Stimulated activated naive B cell treated with anti-CD40 and anti-IgM and Interleukin-4, amounts not matched to agents 10 μg/mL and 1 μg/mL and 100 μg/mL, for 72 hours (primary cell): ENCODE measurements around the gene ACVR1.
"Not testable (repeated sequence)": the region's sequence is repeated elsewhere in the genome, so short reads cannot be mapped to it uniquely, and the experiment has no call there.

Experiments
- ATAC-seq, 2 donors: fragments of 150-1000 bp; cut with Tn5 transposase; replicated peaks; 2 replicates each; pipeline ENCODE4 v1.10.0; 2021; ENCODE audit warnings: moderate library complexity in 1 of 2
- DNase-seq: peaks from one replicate; pipeline ENCODE4 v3.0.0; 2021
- H3K27ac Mint-ChIP-seq: one replicate; pipeline ENCODE4 v1.8.0; 2022; ENCODE audit warnings: mild to moderate bottlenecking, mixed read lengths
- H3K27me3 Mint-ChIP-seq, 2 donors: one replicate each; pipeline ENCODE4 v1.8.0; 2022; ENCODE audit warnings: mixed read lengths in 2 of 2
- H3K36me3 Mint-ChIP-seq, 2 donors: one replicate each; pipeline ENCODE4 v1.8.0; 2022; ENCODE audit warnings: mixed read lengths in 2 of 2, mild to moderate bottlenecking in 1 of 2
- H3K4me1 Mint-ChIP-seq, 2 donors: one replicate each; pipeline ENCODE4 v1.8.0; 2022; ENCODE audit warnings: mixed read lengths in 2 of 2, mild to moderate bottlenecking in 1 of 2
- H3K4me3 Mint-ChIP-seq, 2 donors: one replicate each; pipeline ENCODE4 v1.8.0; 2022; ENCODE audit warnings: mild to moderate bottlenecking in 2 of 2, mixed read lengths in 2 of 2, moderate library complexity in 1 of 2
- H3K9me3 Mint-ChIP-seq, 2 donors: one replicate each; pipeline ENCODE4 v1.8.0; 2022; ENCODE audit warnings: mixed read lengths in 2 of 2, mild to moderate bottlenecking in 1 of 2

The ACVR1 gene

GRCh38 chr2:157900684-157901083 is 24.6 kb upstream of the ACVR1 start:
- Mint-ChIP-seq H3K4me1 (peaks cover 27 to 47% of the 10 kb centered on the region in 2 donors), H3K27ac (no peak overlapping the region), H3K27me3 (no peaks in the 10 kb centered on the region), H3K9me3 (peaks cover 2 to 3% of the 10 kb centered on the region in 2 donors), H3K4me3 (no peak overlapping the region), H3K36me3 (peaks cover 2 to 4% of the 10 kb centered on the region in 2 donors)
- no peak for ATAC-seq
- no peak for DNase-seq

- no peak for DNase-seq
- Mint-ChIP-seq H3K27me3 (no peaks in the 10 kb centered on the region), H3K36me3 (peaks cover 2 to 4% of the 10 kb centered on the region in 2 donors), H3K4me3 (no peak overlapping the region), H3K4me1 (peaks cover 27 to 47% of the 10 kb centered on the region in 2 donors), H3K27ac (no peak overlapping the region), H3K9me3 (peaks cover 2 to 3% of the 10 kb centered on the region in 2 donors)
- no peak for ATAC-seq
Observed at GRCh38 chr2:157900203-157900602, 24.1 kb upstream of the ACVR1 start.

DNA sequence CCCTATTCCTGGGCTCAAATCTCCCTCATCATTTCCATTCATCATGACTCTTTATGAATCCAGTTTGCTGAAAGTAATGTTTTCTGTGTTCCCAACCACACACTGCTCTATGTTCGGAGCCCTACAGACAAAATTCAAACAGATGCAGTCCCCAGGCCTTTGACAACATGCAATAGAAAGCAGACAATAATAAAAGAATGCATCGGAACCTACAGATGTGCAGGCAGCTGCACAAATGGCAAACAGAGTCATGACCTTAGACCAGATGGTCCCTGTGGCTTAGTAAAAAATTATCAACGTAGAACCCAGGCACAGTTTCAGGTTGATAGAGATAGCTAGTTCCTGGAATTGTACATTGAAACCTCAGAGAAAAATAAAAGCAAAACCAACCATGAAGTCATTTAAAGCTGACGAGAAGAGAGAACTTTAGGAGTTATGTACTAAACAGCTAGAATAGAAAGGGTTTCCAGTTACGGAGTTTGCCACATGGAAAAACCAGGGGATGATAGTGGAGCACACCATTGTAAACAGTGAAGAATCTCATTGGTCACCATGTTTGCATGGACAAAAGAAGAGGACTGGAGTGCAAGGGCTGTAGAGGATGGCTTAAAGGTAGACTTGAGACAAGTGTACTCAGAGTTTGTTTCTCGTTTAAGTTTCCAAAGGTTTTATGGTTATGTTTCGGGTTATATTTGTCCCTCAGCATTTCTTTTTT is 23.2 kb upstream of the ACVR1 start:
- no peak for DNase-seq
- Mint-ChIP-seq H3K27ac (peak overlapping the region; percentile 52), H3K9me3 (peaks cover 2 to 3% of the 10 kb centered on the region in 2 donors), H3K36me3 (peaks cover 2 to 4% of the 10 kb centered on the region in 2 donors), H3K4me3 (peak overlapping the region; percentile 41 to 61), H3K4me1 (peaks cover 27 to 47% of the 10 kb centered on the region in 2 donors), H3K27me3 (no peaks in the 10 kb centered on the region)
- ATAC-seq, result peak; percentile 72 to 82

DNA sequence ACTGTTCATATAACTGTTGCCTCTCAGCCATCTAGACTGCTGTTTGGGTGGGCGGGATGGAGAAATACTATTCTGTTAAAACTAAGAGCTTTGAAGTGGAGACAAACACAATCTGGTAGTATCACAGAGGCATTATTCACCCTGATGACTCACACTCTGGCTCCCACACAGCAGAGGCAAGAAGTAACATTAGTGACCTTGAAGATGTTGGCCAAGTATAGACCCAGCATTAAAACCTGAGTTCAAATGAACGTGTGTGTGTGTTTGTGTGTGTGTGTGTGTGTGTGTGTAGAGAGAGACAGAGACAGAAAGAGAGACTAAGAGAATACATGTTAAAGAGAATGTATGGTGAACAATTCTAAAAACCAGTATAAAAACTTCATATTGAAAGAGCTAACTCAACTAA is 22.5 kb upstream of the ACVR1 start:
- peak overlapping the region; percentile 56 for H3K27ac Mint-ChIP-seq
- H3K27me3 Mint-ChIP-seq, result no peaks in the 10 kb centered on the region
- DNase-seq (no peak), ATAC-seq (peak; percentile 66 to 71)
- H3K4me1 Mint-ChIP-seq, result peaks cover 27 to 47% of the 10 kb centered on the region in 2 donors
- H3K4me3 Mint-ChIP-seq, result peak overlapping the region; percentile 52 to 59
- H3K36me3 Mint-ChIP-seq, result peaks cover 2 to 4% of the 10 kb centered on the region in 2 donors
- peaks cover 2 to 3% of the 10 kb centered on the region in 2 donors for H3K9me3 Mint-ChIP-seq

- Mint-ChIP-seq H3K9me3 (peaks cover 2 to 3% of the 10 kb centered on the region in 2 donors), H3K27ac (peak overlapping the region; percentile 97), H3K36me3 (peaks cover 2 to 4% of the 10 kb centered on the region in 2 donors), H3K4me3 (peak overlapping the region; percentile 78 to 84), H3K4me1 (peaks cover 27 to 47% of the 10 kb centered on the region in 2 donors), H3K27me3 (no peaks in the 10 kb centered on the region)
- peak; percentile 65 to 68 for ATAC-seq
- DNase-seq, result no peak
Observed at GRCh38 chr2:157897106-157897971, 21.2 kb upstream of the ACVR1 start.

DNA sequence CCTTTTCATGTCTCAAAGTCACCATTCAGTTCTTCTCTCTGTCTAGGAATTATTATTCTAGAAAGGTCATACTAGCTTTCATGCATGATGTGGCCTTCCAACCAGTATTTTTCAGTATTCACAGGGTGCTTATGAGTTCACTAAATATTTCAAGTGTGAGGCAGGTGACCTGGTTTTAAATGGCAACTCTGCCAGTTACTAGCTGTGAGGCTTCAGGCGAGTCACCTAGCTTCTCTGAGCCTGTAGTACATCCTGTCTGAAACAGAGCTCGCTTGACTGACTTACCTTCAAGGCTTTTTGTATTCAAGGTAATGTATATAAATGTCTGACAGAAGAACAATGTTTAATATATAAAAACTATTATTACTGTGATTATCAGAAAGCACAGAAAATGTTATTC is 19.4 kb upstream of the ACVR1 start:
- Mint-ChIP-seq H3K4me1 (peaks cover 25 to 36% of the 10 kb centered on the region in 2 donors), H3K36me3 (peaks cover 2 to 4% of the 10 kb centered on the region in 2 donors), H3K9me3 (peaks cover 2 to 3% of the 10 kb centered on the region in 2 donors), H3K4me3 (no peak overlapping the region), H3K27ac (no peak overlapping the region), H3K27me3 (peaks cover 0 to 8% of the 10 kb centered on the region in 2 donors)
- DNase-seq (no peak), ATAC-seq (no peak)

- H3K27ac Mint-ChIP-seq, result no peak overlapping the region
- peaks cover 22 to 30% of the 10 kb centered on the region in 2 donors for H3K4me1 Mint-ChIP-seq
- DNase-seq, result no peak
- no peak for ATAC-seq
- no peak overlapping the region for H3K4me3 Mint-ChIP-seq
- peaks cover 2 to 4% of the 10 kb centered on the region in 2 donors for H3K36me3 Mint-ChIP-seq
- H3K9me3 Mint-ChIP-seq, result peaks cover 2 to 3% of the 10 kb centered on the region in 2 donors
- H3K27me3 Mint-ChIP-seq, result peaks cover 0 to 9% of the 10 kb centered on the region in 2 donors
Observed at GRCh38 chr2:157894694-157895435, 18.7 kb upstream of the ACVR1 start.

DNA sequence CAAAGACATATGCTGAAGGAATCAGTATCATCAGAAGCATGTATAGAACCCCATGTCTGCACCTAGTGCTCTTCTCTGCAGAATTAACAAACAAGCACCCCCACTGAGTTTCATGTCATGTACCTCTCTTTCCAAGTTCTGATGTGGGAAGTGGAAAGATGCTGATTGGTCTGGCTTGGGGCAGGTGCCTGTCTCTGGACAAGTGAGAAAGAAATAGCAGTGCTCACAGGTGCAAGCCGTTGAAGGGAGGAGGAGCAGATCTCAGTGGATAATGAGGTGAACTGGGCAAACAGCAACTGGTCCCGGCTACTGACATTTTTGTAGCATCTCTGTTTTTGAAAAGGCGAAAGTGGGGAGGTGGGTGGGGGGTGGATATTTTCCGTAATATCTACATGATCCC is 17.5 kb upstream of the ACVR1 start:
- Mint-ChIP-seq H3K4me3 (no peak overlapping the region), H3K27ac (no peak overlapping the region), H3K4me1 (peaks cover 13 to 18% of the 10 kb centered on the region in 2 donors), H3K9me3 (peaks cover 3 to 4% of the 10 kb centered on the region in 2 donors), H3K36me3 (peaks cover 2 to 4% of the 10 kb centered on the region in 2 donors), H3K27me3 (peaks cover 0 to 15% of the 10 kb centered on the region in 2 donors)
- DNase-seq, result no peak
- ATAC-seq, result no peak

DNA sequence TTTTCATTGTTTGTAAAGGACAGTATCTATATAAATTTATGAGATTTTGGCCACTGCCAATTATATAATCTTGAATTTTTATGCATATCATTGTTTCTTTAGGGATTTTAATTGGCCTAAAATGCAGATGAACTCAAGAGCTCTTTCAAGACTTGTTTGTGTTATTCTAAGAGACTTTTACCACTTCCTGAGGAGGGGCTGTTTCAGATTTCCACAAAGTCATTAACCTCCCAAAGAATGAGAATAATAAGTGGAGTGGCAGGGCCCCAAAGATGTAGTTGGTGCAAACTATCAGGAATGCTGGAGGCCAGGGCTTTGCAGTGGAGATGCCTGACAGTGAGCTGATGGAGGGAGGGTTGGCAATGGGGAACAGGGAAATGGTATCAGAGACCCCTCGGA is 15.5 kb upstream of the ACVR1 start:
- Mint-ChIP-seq H3K4me3 (no peak overlapping the region), H3K36me3 (peaks cover 0 to 4% of the 10 kb centered on the region in 2 donors), H3K27me3 (peaks cover 7 to 22% of the 10 kb centered on the region in 2 donors), H3K9me3 (peaks cover 0 to 1% of the 10 kb centered on the region in 2 donors), H3K27ac (no peak overlapping the region), H3K4me1 (no peaks in the 10 kb centered on the region)
- no peak for DNase-seq
- no peak for ATAC-seq

DNA sequence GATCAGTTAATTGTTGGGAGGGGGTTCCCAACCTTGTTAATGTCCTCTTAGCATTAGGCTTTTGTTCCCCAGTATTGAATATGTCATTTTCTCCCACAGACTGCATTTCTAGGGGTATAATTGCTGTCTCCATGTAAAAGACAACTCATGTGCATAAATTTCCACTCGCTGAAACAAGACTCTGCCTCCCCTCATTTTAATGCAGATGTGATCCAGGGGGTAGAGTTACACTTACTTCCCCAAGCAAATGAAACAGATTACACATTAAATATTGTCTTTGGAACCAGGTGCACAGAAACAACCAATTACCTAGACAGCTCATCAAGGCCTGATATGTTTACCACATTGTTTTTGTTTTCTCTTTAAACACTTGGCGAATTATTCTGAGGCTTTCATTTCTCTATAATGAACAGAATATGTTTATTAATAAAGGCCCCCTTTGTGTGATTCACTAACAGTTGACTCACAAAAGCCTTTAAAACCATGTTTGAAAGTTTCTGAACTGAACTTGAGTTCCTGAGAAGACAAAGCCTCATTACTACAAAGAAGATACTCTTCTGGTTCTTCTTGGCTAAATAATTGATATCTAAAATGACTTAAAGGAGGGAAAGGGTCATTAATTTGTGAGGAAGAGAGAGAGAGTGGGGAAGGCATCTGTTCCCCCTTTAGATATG is 15.0 kb upstream of the ACVR1 start:
- no peak for DNase-seq
- H3K9me3 Mint-ChIP-seq, result peaks cover 0 to 1% of the 10 kb centered on the region in 2 donors
- H3K4me1 Mint-ChIP-seq, result no peaks in the 10 kb centered on the region
- H3K27me3 Mint-ChIP-seq, result peaks cover 7 to 22% of the 10 kb centered on the region in 2 donors
- no peak for ATAC-seq
- no peak overlapping the region for H3K27ac Mint-ChIP-seq
- H3K4me3 Mint-ChIP-seq, result no peak overlapping the region
- peaks cover 0 to 4% of the 10 kb centered on the region in 2 donors for H3K36me3 Mint-ChIP-seq

GRCh38 chr2:157887946-157888345 is 11.8 kb upstream of the ACVR1 start:
- peaks cover 0 to 1% of the 10 kb centered on the region in 2 donors for H3K9me3 Mint-ChIP-seq
- H3K36me3 Mint-ChIP-seq, result peaks cover 3 to 4% of the 10 kb centered on the region in 2 donors
- H3K27ac Mint-ChIP-seq, result no peak overlapping the region
- no peak for DNase-seq
- peaks cover 7 to 26% of the 10 kb centered on the region in 2 donors for H3K27me3 Mint-ChIP-seq
- no peaks in the 10 kb centered on the region for H3K4me1 Mint-ChIP-seq
- H3K4me3 Mint-ChIP-seq, result no peak overlapping the region
- no peak for ATAC-seq

- H3K27ac Mint-ChIP-seq, H3K4me1 Mint-ChIP-seq, DNase-seq, H3K9me3 Mint-ChIP-seq, ATAC-seq, H3K4me3 Mint-ChIP-seq, H3K36me3 Mint-ChIP-seq: not testable (repeated sequence)
- H3K27me3 Mint-ChIP-seq, result peaks cover 7 to 14% of the 10 kb centered on the region in 2 donors
Observed at GRCh38 chr2:157884533-157884932, 8.4 kb upstream of the ACVR1 start.

- DNase-seq (no peak), ATAC-seq (no peak)
- Mint-ChIP-seq H3K4me3 (no peak overlapping the region), H3K36me3 (peaks cover 2 to 3% of the 10 kb centered on the region in 2 donors), H3K9me3 (no peaks in the 10 kb centered on the region), H3K4me1 (peaks cover 5 to 7% of the 10 kb centered on the region in 2 donors), H3K27ac (no peak overlapping the region), H3K27me3 (peaks cover 0 to 4% of the 10 kb centered on the region in 2 donors)
Observed at GRCh38 chr2:157880927-157881326, 4.8 kb upstream of the ACVR1 start.
